ENCODE results near the gene THAP3. TPM values are rescaled to one million over a fixed set of nuclear protein-coding genes. Genes with fewer than 3 reads are reported as not detected.
A peak's percentile ranks its signal among the peaks of the same experiment; 100 is the strongest.

The THAP3 gene
- total and polyA plus RNA-seq, 9 of the 15 experiments (the other 6 are each of a cell fraction or from before 2014, with no cell fraction given): 1.9 to 31.2 (median 18.2) TPM

- TF ChIP-seq CTCF (IDR thresholded peaks at IDR 0.05 in 2 of 3, conservative IDR thresholded peaks at IDR 0.05 in 1 of 3; ENCODE audit: insufficient read depth in 2 of 3, low read depth in 1 of 3, low read length in 3 of 3) (0 out of 6 replicates have a peak, but pooled peaks of 1 of the 3 experiments have one; percentile 21), TCF3 (CRISPR knock-in tag; IDR thresholded peaks at IDR 0.05) (peak; percentile 29; the same call in 1 of the 2 replicates), ZNF639 (CRISPR knock-in tag; conservative IDR thresholded peaks at IDR 0.05 in 1 of 2, IDR thresholded peaks at IDR 0.05 in 1 of 2) (0 out of 4 replicates have a peak, but pooled peaks of 1 of the 2 experiments have one; percentile 28), E2F3 (CRISPR knock-in tag; IDR thresholded peaks at IDR 0.05) (no peak), ZBTB17 (CRISPR knock-in tag; IDR thresholded peaks at IDR 0.05) (no peak), RBM14 (IDR thresholded peaks at IDR 0.05; ENCODE audit: borderline replicate concordance, insufficient read depth, low read depth, low read length) (0 out of 2 replicates have a peak, but pooled peaks have one; percentile 57), ZNF384 (IDR thresholded peaks at IDR 0.05; ENCODE audit: low read depth, low read length) (no peak), ZNF518B (CRISPR knock-in tag; IDR thresholded peaks at IDR 0.05) (no peak), SMAD3 (CRISPR knock-in tag; conservative IDR thresholded peaks at IDR 0.05) (no peak), ZNF589 (CRISPR knock-in tag; IDR thresholded peaks at IDR 0.05; ENCODE audit: low read depth) (no peak), ZNF316 (IDR thresholded peaks at IDR 0.05) (peak; percentile 91), KLF13 (tag; IDR thresholded peaks at IDR 0.05; ENCODE audit: borderline replicate concordance, low read depth) (peak; percentile 86), TSHZ1 (CRISPR knock-in tag; IDR thresholded peaks at IDR 0.05) (no peak), HIVEP1 (CRISPR knock-in tag; IDR thresholded peaks at IDR 0.05) (no peak)
Observed at GRCh38 chr1:6601049-6601922, 23.4 kb upstream of the THAP3 start (continued).

Measured in K562 (cell line).